H1 (cell line): ENCODE data around the gene LHFPL3. TPM values are rescaled to one million over a fixed set of nuclear protein-coding genes. Genes with fewer than 3 reads are reported as not detected.

Source experiments
- CTCF ChIA-PET: fragments of 300-600 bp; sonication (Branson Sonifier 250); formaldehyde crosslinking; loops from one replicate; lab custom pipeline; 2021; ENCODE audit not compliant: partially characterized antibody; lab: Charles Lee
- POLR2A ChIA-PET: fragments of 300-600 bp; sonication (Branson Sonifier 250); formaldehyde crosslinking; loops from one replicate; lab custom pipeline; 2021; ENCODE audit warnings: inconsistent platforms; ENCODE audit not compliant: partially characterized antibody; lab: Charles Lee
- DNase-seq, 2 experiments: peaks; one replicate each; pipeline versions ENCODE4 v3.0.0 to v3.0.0-alpha.2; 2010 to 2022; ENCODE audit warnings: low spot score in 2 of 2, low read depth in 1 of 2, mixed read lengths in 1 of 2
- FAIRE-seq: peaks from 2 replicates; lab custom pipeline; 2011; peaks lifted over from hg19 to GRCh38; lab: Jason Lieb, UNC
- H2AFZ ChIP-seq: 2 replicates; pipeline ENCODE4 v1.8.1; 2012; ENCODE audit warnings: low read length, inconsistent platforms
- H2AK5ac ChIP-seq: 2 replicates; pipeline ENCODE4 v1.6.1; 2013; ENCODE audit warnings: low read depth, low read length
- H2BK120ac ChIP-seq: replicated peaks from 2 replicates; pipeline ENCODE3; 2013; ENCODE audit warnings: low read depth, low read length, inconsistent platforms
- H2BK12ac ChIP-seq: 2 replicates; pipeline ENCODE4 v1.6.1; 2013; ENCODE audit warnings: low read depth, low read length
- H2BK15ac ChIP-seq: 2 replicates; pipeline ENCODE4 v1.6.1; 2013; ENCODE audit warnings: low read length
- H2BK20ac ChIP-seq: 2 replicates; pipeline ENCODE4 v1.6.1; 2013; ENCODE audit warnings: low read length
- H2BK5ac ChIP-seq: 2 replicates; pipeline ENCODE4 v1.6.1; 2013; ENCODE audit warnings: low read depth, low read length
- H3K14ac ChIP-seq: 2 replicates; pipeline ENCODE4 v1.6.1; 2013; ENCODE audit warnings: inconsistent platforms; ENCODE audit not compliant: insufficient read length
- H3K18ac ChIP-seq: 2 replicates; pipeline ENCODE4 v1.6.1; 2013; ENCODE audit warnings: low read length; ENCODE audit errors: extremely low read depth
- H3K23ac ChIP-seq: 2 replicates; pipeline ENCODE4 v1.6.1; 2013; ENCODE audit warnings: inconsistent platforms; ENCODE audit not compliant: insufficient read length
- H3K23me2 ChIP-seq: 2 replicates; pipeline ENCODE4 v1.6.1; 2013; ENCODE audit warnings: low read depth, low read length
- H3K27ac ChIP-seq: 2 replicates; pipeline ENCODE4 v1.6.1; 2011; ENCODE audit warnings: low read depth, low read length, inconsistent platforms
- H3K27me3 ChIP-seq, 4 experiments: replicated peaks in 1 of 4; 1 replicate in 1 of 4; 2 replicates in 3 of 4; pipeline versions ENCODE4 v1.6.1 to v1.8.1; 2011 to 2013; ENCODE audit warnings: low read length in 3 of 4, mild to moderate bottlenecking in 3 of 4, inconsistent platforms in 2 of 4, mixed read lengths in 2 of 4, moderate library complexity in 1 of 4; ENCODE audit not compliant: control insufficient read depth in 3 of 4, insufficient read depth in 3 of 4; ENCODE audit errors: extremely low read depth in 1 of 4
- H3K36me3 ChIP-seq, 4 experiments: 2 replicates each; pipeline versions ENCODE4 v1.6.1 to v1.8.1; 2011 to 2013; ENCODE audit warnings: mild to moderate bottlenecking in 4 of 4, low read length in 3 of 4, moderate library complexity in 2 of 4, control low read depth in 1 of 4, inconsistent platforms in 1 of 4; ENCODE audit not compliant: insufficient read depth in 4 of 4, control insufficient read depth in 2 of 4
- H3K4ac ChIP-seq: replicated peaks from 2 replicates; pipeline ENCODE3; 2013; ENCODE audit warnings: low read length, low read depth, mixed read lengths, inconsistent platforms; ENCODE audit not compliant: insufficient read length
- H3K4me1 ChIP-seq, 4 experiments: replicated peaks in 1 of 4; 1 replicate in 1 of 4; 2 replicates in 3 of 4; pipeline versions ENCODE4 v1.6.1 to v1.8.1; 2011 to 2013; ENCODE audit warnings: low read length in 3 of 4, inconsistent platforms in 2 of 4, mixed read lengths in 1 of 4; ENCODE audit not compliant: insufficient read depth in 4 of 4, control insufficient read depth in 3 of 4
- H3K4me2 ChIP-seq, 2 experiments: 2 replicates each; pipeline versions ENCODE4 v1.6.1 to v1.8.1; 2011 to 2013; ENCODE audit warnings: low read depth in 2 of 2, low read length in 2 of 2, control low read depth in 1 of 2, inconsistent platforms in 1 of 2, mild to moderate bottlenecking in 1 of 2; ENCODE audit not compliant: insufficient read depth in 1 of 2
- H3K4me3 ChIP-seq, 4 experiments: fragments of 200-600, 300-600 bp in 1 of 4; sonication (generic), shearing (Covaris generic), sonication (Bioruptor Twin) in 1 of 4; 2 replicates each; pipeline versions ENCODE4 v1.5.1 to v1.8.1; 2011 to 2016; ENCODE audit warnings: low read length in 4 of 4, low read depth in 3 of 4, control low read depth in 2 of 4, inconsistent platforms in 2 of 4, mild to moderate bottlenecking in 2 of 4, mixed read lengths in 1 of 4, moderate library complexity in 1 of 4; ENCODE audit not compliant: insufficient read depth in 2 of 4; ENCODE audit errors: extremely low read depth in 1 of 4
- H3K56ac ChIP-seq: replicated peaks from 2 replicates; pipeline ENCODE3; 2013; ENCODE audit warnings: low read depth, mild to moderate bottlenecking, mixed read lengths, low read length, inconsistent platforms; ENCODE audit not compliant: insufficient read length
- H3K79me1 ChIP-seq: 2 replicates; pipeline ENCODE4 v1.6.1; 2013; ENCODE audit warnings: low read depth, low read length, control low read depth
- H3K79me2 ChIP-seq, 2 experiments: 2 replicates each; pipeline versions ENCODE4 v1.6.1 to v1.8.1; 2012 to 2013; ENCODE audit warnings: low read length in 2 of 2, mild to moderate bottlenecking in 2 of 2, inconsistent platforms in 1 of 2; ENCODE audit not compliant: insufficient read depth in 2 of 2, control insufficient read depth in 1 of 2
- H3K9ac ChIP-seq, 4 experiments: replicated peaks in 1 of 4; 1 replicate in 1 of 4; 2 replicates in 3 of 4; pipeline versions ENCODE4 v1.6.1 to v1.8.1; 2011 to 2013; ENCODE audit warnings: low read depth in 3 of 4, low read length in 3 of 4, control low read depth in 2 of 4, mild to moderate bottlenecking in 2 of 4, moderate library complexity in 2 of 4, inconsistent platforms in 1 of 4; ENCODE audit errors: extremely low read depth in 1 of 4
- H3K9me3 ChIP-seq, 2 experiments: 2 replicates each; pipeline versions ENCODE4 v1.6.1 to v1.8.1; 2012 to 2013; ENCODE audit warnings: mild to moderate bottlenecking in 2 of 2, moderate library complexity in 2 of 2, control low read depth in 1 of 2, inconsistent platforms in 1 of 2, low read depth in 1 of 2, low read length in 1 of 2, mixed read lengths in 1 of 2; ENCODE audit not compliant: insufficient read depth in 2 of 2
- H4K20me1 ChIP-seq, 2 experiments: replicated peaks in 1 of 2; 2 replicates each; pipeline versions ENCODE3 to v1.8.1; 2011 to 2013; ENCODE audit warnings: inconsistent platforms in 2 of 2, low read length in 2 of 2, mild to moderate bottlenecking in 1 of 2; ENCODE audit not compliant: insufficient read depth in 2 of 2, control insufficient read depth in 1 of 2
- H4K5ac ChIP-seq: 2 replicates; pipeline ENCODE4 v1.6.1; 2013; ENCODE audit warnings: low read length, low read depth, mixed read lengths, inconsistent platforms; ENCODE audit not compliant: insufficient read length
- H4K8ac ChIP-seq: 2 replicates; pipeline ENCODE4 v1.8.0; 2013; ENCODE audit warnings: mild to moderate bottlenecking, moderate library complexity, low read length, inconsistent platforms; ENCODE audit not compliant: insufficient read depth; ENCODE audit errors: extremely low read depth
- H4K91ac ChIP-seq: replicated peaks from 2 replicates; pipeline ENCODE3; 2013; ENCODE audit warnings: low read length, mixed read lengths, inconsistent platforms; ENCODE audit not compliant: insufficient read length
- CEBPB ChIP-seq: IDR thresholded peaks from 2 replicates; pipeline ENCODE4 v1.6.1; 2012; ENCODE audit warnings: low read depth, low read length
- EZH2 ChIP-seq: fragments of 200-600 bp; sonication (generic); IDR thresholded peaks from 2 replicates; pipeline ENCODE4 v1.7.1; 2012; ENCODE audit warnings: low read depth, mild to moderate bottlenecking, moderate library complexity, low read length, inconsistent platforms; ENCODE audit not compliant: severe bottlenecking
- FOSL1 ChIP-seq: IDR thresholded peaks from 2 replicates; pipeline ENCODE4 v1.6.1; 2011; ENCODE audit warnings: mild to moderate bottlenecking, low read depth, low read length, moderate library complexity; ENCODE audit not compliant: insufficient read depth
- GABPA ChIP-seq: IDR thresholded peaks from 2 replicates; pipeline ENCODE4 v1.6.1; 2011; ENCODE audit warnings: mild to moderate bottlenecking, low read length, moderate library complexity, borderline replicate concordance; ENCODE audit not compliant: insufficient read depth
- POLR2A ChIP-seq, 2 experiments: IDR thresholded peaks; 1 replicate in 1 of 2; 2 replicates in 1 of 2; pipeline ENCODE4 v1.6.1; 2011; ENCODE audit warnings: low read depth in 2 of 2, low read length in 2 of 2, mild to moderate bottlenecking in 2 of 2; ENCODE audit errors: control extremely low read depth in 1 of 2
- POLR2AphosphoS5 ChIP-seq: IDR thresholded peaks from 2 replicates; pipeline ENCODE4 v1.6.1; 2011; ENCODE audit warnings: low read depth, low read length
- RFX5 ChIP-seq: IDR thresholded peaks from 2 replicates; pipeline ENCODE4 v1.6.1; 2011; ENCODE audit warnings: low read depth, low read length, improper control_type of control experiment, borderline replicate concordance
- SAP30 ChIP-seq: fragments of 300-600 bp; sonication (generic); IDR thresholded peaks from 2 replicates; pipeline ENCODE4 v1.7.1; 2012; ENCODE audit warnings: low read length, moderate library complexity, mild to moderate bottlenecking, inconsistent platforms; ENCODE audit not compliant: insufficient read depth, insufficient replicate concordance
- SIRT6 ChIP-seq: IDR thresholded peaks from one replicate; pipeline ENCODE4 v1.7.1; 2012; ENCODE audit warnings: low read length, inconsistent platforms
- SIX5 ChIP-seq: IDR thresholded peaks from 2 replicates; pipeline ENCODE4 v1.6.1; 2011; ENCODE audit warnings: mild to moderate bottlenecking, low read depth, low read length
- SP1 ChIP-seq: IDR thresholded peaks from 2 replicates; pipeline ENCODE4 v1.6.1; 2011; ENCODE audit warnings: low read depth, low read length
- SP4 ChIP-seq: IDR thresholded peaks from 2 replicates; pipeline ENCODE4 v1.6.1; 2012; ENCODE audit warnings: low read length, inconsistent platforms
- WGBS, 2 experiments: shearing (Covaris generic) in 1 of 2; methylation state at CpG; one replicate each; pipeline versions ENCODE4 v1.1.6 to v1.1.7; 2013 to 2015; ENCODE audit warnings: low lambda C conversion rate in 2 of 2, mixed read lengths in 2 of 2, inconsistent platforms in 1 of 2, low coverage in 1 of 2, missing lambda C conversion rate in 1 of 2; ENCODE audit not compliant: insufficient replicate concordance in 2 of 2, insufficient coverage in 1 of 2, insufficient read length in 1 of 2; ENCODE audit errors: extremely low coverage in 1 of 2, missing lambda C conversion rate in 1 of 2; 5-methylcytosine and 5-hydroxymethylcytosine counted together
- polyA plus RNA-seq, 7 experiments: library from polyadenylated mRNA; depleted of rRNA in 3 of 7; stranded (reverse) in 5 of 7; unstranded in 2 of 7; fragments of >200 nt in 5 of 7; fragments of 200-250 nt in 2 of 7; gene quantifications; 1 replicate in 5 of 7; 2 replicates in 1 of 7; 4 replicates in 1 of 7; pipeline versions ENCODE4 v1.2.1 to v1.2.3, GENCODE V29; 2011 to 2013; ENCODE audit warnings: missing spikeins in 2 of 7, mixed read lengths in 2 of 7
- total RNA-seq: library from RNA; stranded (reverse); fragmentation: NEBNext Ultra II Directional; extraction: Animal tissue kit (Norgen Biotek cat#: 25700); gene quantifications from 2 replicates; pipeline ENCODE4 v1.2.1, GENCODE V29; 2021
- TF ChIP-seq, protein P1 (sequence below): IDR thresholded peaks from 2 replicates; pipeline ENCODE4 v1.6.1; 2011; ENCODE audit warnings: low read length, improper control_type of control experiment
- TF ChIP-seq, protein P2 (sequence below): IDR thresholded peaks from 2 replicates; pipeline ENCODE4 v1.6.1; 2012; ENCODE audit warnings: inconsistent platforms

LHFPL3 gene
- total and polyA plus RNA-seq, 2 of the 8 experiments (the other 6 are each of a cell fraction or from before 2014, with no cell fraction given) = 0.24 to 0.50 TPM

DNA sequence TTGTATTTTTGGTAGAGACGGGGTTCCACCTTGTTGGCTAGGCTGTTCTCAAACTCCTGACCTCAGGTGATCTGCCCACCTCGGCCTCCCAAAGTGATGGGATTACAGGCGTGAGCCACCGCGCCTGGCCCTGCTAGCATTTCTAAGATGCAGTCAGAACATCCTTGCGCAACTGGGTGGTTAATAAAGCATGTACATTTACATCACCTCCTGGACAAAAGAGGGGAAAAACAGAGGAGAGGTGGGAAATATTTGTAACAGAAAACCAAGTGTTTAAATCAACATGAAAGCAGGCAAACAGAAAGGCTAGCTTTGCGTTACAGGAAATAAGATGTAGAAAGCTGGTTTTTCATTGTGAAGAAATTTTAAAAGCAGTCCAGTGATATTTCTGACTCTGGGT, 464.7 kb downstream of the LHFPL3 start:
- no peak overlapping the region for H2BK12ac ChIP-seq
- H2BK15ac ChIP-seq = no peak overlapping the region
- no peak overlapping the region for H3K4me3 ChIP-seq
- no peak overlapping the region for H4K8ac ChIP-seq
- H2BK120ac ChIP-seq = no peak overlapping the region
- no peak overlapping the region for H3K56ac ChIP-seq
- no peak for TF ChIP-seq RFX5
- TF ChIP-seq SAP30 = no peak
- TF ChIP-seq SIRT6 = no peak
- TF ChIP-seq, protein P1, sequence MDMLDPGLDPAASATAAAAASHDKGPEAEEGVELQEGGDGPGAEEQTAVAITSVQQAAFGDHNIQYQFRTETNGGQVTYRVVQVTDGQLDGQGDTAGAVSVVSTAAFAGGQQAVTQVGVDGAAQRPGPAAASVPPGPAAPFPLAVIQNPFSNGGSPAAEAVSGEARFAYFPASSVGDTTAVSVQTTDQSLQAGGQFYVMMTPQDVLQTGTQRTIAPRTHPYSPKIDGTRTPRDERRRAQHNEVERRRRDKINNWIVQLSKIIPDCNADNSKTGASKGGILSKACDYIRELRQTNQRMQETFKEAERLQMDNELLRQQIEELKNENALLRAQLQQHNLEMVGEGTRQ = no peak
- TF ChIP-seq SIX5 = no peak
- TF ChIP-seq FOSL1 = no peak
- no peak for TF ChIP-seq GABPA
- TF ChIP-seq, protein P2, sequence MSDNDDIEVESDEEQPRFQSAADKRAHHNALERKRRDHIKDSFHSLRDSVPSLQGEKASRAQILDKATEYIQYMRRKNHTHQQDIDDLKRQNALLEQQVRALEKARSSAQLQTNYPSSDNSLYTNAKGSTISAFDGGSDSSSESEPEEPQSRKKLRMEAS = no peak
- TF ChIP-seq SP4 = no peak
- TF ChIP-seq POLR2AphosphoS5 = no peak
- no peak for TF ChIP-seq SP1
- no peak for TF ChIP-seq CEBPB
- no peak for TF ChIP-seq EZH2
- no peak for TF ChIP-seq POLR2A (IDR thresholded peaks at IDR 0.05; ENCODE audit: control extremely low read depth in 1 of 2, low read depth in 2 of 2, low read length in 2 of 2)
- TF ChIP-seq, all 59 proteins: peak for 0
- Histone ChIP-seq H2BK20ac (no peak overlapping the region), H3K27ac (no peak overlapping the region), H4K91ac (no peak overlapping the region), H3K36me3 (no peaks in the 10 kb centered on the region), H3K27me3 (no peaks in the 10 kb centered on the region), H3K23me2 (no peaks in the 10 kb centered on the region), H2AFZ (no peak overlapping the region), H4K5ac (no peak overlapping the region), H3K9ac (no peak overlapping the region), H3K18ac (no peak overlapping the region), H3K9me3 (no peaks in the 10 kb centered on the region), H2AK5ac (no peak overlapping the region), H3K23ac (no peak overlapping the region), H3K4me2 (no peak overlapping the region), H3K4me1 (peaks cover 0 to 6% (median 2%) of the 10 kb centered on the region in 4 experiments; a peak in 2 of 7 replicates), H3K4ac (no peak overlapping the region), H3K79me1 (no peaks in the 10 kb centered on the region), H2BK5ac (no peak overlapping the region), H4K20me1 (no peaks in the 10 kb centered on the region), H3K79me2 (no peaks in the 10 kb centered on the region), H3K14ac (no peak overlapping the region)
- FAIRE-seq = no peak
- ChIA-PET POLR2A (no interaction called here), CTCF (interaction anchor here (0.6 to 1.8 kb wide), 3 partner anchors 8 to 70 kb away, joined by 3 to 6 read pairs (median 4); no protein-coding TSS in a partner anchor)
- WGBS, 2 experiments = 88% methylated on average over 7 of the region's 7 CpGs; no CpG with 5 or more reads in 1 of the 2 experiments
- no peak for DNase-seq
